Middle frontal gyrus (tissue), 1 donor: Measurements from ENCODE around the gene LMO2.

Source experiments
- DNase-seq: peaks from one replicate; pipeline ENCODE4 v3.0.0-alpha.2; 2015; ENCODE audit warnings: low spot score; ENCODE audit errors: extremely low spot score

LMO2 gene

DNA sequence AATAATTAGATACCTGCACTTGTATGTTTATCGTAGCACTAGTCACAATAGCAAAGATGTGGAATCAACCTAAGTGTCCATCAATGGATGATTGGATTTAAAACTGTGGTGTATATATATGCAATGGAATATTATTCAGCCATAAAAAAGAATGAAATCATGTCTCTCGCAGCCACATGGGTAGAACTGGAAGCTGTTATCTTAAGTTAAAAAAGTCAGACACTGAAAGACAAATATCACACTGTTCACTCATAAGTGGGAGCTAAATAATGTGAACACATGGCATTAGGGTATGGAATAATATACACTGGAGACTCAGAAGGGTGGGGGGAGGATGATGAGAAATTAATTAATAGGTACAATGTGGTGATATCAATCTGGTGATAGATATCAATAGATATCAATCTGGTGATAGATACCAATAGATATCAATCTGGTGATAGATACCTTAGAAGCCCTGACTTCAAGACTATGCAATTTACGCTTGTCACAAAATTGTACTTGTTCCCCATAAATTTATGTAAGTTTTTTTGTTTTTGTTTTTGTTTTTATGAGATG lies 2.0 kb downstream of the LMO2 start:
- DNase-seq: no peak

- no peak for DNase-seq
Observed at GRCh38 chr11:33889296-33889695, 2.6 kb downstream of the LMO2 start.

- DNase-seq: no peak
Observed at GRCh38 chr11:33887886-33888285, 4.0 kb downstream of the LMO2 start.

DNA sequence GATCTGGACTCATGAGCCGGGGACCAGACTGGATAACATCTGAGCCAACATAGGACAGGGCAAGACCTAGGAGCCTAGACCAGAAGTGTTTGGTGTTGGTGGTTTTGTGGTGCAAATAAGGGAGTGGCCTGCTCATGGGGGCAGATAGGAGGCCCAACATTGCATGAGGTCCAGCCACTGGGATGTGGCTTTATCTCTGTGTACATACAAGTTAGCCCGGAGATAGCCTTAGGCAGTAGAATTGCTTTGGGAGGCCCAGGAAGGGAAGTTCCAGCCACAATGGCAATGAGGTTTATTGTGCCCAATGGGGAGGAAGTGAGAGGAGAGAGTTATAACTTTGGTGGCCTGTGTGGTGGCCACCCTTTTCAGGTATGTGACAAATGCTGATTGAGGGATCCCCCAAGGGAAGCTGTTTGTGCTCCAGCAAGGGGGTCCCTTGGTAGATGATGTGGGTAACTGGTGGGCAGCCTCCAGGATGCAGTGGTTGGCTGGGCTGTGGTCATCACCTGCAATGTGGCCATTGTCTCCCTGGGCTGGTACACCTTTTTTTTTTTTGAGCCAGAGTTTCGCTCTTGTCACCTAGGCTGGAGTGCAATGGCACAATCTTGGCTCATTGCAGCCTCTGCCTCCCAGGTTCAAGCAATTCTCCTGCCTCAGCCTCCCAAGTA lies 6.4 kb downstream of the LMO2 start:
- no peak for DNase-seq

GRCh38 chr11:33884601-33885000 lies 7.3 kb downstream of the LMO2 start:
- DNase-seq: no peak

GRCh38 chr11:33884035-33884434 lies 7.8 kb downstream of the LMO2 start:
- DNase-seq: no peak

DNA sequence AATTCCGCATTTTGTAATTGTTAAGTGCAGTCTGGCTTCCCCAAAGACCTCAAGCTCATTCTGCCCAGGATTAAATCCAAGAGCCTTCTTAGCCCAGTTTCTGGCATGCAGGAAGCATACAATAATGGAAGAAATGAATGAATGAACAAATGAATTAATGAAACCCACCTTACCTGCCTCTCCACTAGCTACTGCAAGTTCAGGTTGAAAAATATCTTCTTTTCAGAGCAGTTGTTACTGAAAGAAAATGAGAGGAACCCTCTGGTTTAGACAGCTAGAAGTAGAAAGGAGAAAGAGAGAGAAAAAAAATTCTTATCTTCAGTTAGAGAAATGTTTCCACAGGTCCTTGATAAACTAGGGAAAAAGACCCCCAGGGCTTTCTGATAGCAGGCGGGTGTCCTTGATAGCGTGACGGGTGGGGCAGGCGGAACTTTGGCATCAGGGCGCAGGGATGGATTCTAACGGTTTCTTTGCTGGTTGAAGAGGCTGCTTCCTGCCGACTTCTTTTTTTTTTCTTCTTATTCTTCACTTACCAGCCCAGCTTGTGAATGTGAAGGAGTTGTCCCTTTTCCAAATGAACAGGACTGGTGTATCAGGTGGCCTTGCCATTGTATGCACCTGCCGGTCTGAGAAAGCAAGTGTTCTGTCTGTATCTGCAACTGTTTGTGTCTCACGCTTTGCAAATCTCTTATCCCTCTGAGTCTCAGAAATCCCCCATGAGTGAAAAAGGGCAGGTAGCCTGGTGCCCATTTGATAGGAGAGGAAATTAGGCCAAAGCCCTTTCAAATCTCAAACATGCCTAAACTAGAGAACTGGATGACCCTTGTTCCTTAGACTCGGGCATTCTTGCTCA lies 10.0 kb downstream of the LMO2 start:
- DNase-seq: no peak

- no peak for DNase-seq
Observed at GRCh38 chr11:33880979-33881378, 10.9 kb downstream of the LMO2 start.

GRCh38 chr11:33879375-33879774 lies 12.5 kb downstream of the LMO2 start:
- no peak for DNase-seq

- no peak for DNase-seq
Observed at GRCh38 chr11:33877038-33877437, 14.8 kb downstream of the LMO2 start.

DNA sequence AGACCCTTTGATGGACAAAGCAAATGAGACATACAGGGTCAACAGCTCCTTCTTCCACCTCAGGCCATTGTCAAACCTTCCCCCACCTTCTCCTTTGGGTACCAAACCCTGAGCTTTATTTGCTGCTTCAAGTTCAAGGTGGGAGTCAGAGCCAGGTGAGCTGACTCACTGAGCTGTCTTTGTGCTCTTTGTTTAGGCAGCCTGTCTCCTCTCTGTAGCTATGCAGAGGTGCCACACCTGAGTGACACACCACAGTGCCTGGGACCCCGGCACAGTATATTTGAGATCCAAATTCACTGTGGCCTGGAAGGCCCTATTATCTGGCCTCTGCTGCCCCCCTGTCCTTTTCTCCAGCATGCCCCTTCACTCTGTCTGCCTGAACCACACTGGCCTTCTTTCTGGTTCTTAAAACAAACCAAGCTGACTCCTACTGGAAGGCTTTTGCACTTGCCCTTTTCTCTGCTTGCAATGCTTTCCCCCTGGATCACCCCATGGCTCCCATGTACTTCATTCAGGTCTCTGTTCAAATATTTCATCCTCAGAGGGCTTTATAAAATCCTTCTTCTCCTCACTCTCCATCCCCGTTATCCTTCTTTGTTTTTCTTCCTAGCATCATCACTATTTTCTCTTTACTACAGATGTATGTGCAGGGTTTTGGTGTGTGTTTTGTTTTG lies 16.1 kb downstream of the LMO2 start:
- DNase-seq: no peak

GRCh38 chr11:33874910-33875490 lies 16.9 kb downstream of the LMO2 start:
- DNase-seq: no peak

GRCh38 chr11:33874433-33874832 lies 17.4 kb downstream of the LMO2 start:
- DNase-seq: no peak

- no peak for DNase-seq
Observed at GRCh38 chr11:33869481-33870422, 22.1 kb downstream of the LMO2 start.

- no peak for DNase-seq
Observed at GRCh38 chr11:33868647-33869461, 23.0 kb downstream of the LMO2 start.

DNA sequence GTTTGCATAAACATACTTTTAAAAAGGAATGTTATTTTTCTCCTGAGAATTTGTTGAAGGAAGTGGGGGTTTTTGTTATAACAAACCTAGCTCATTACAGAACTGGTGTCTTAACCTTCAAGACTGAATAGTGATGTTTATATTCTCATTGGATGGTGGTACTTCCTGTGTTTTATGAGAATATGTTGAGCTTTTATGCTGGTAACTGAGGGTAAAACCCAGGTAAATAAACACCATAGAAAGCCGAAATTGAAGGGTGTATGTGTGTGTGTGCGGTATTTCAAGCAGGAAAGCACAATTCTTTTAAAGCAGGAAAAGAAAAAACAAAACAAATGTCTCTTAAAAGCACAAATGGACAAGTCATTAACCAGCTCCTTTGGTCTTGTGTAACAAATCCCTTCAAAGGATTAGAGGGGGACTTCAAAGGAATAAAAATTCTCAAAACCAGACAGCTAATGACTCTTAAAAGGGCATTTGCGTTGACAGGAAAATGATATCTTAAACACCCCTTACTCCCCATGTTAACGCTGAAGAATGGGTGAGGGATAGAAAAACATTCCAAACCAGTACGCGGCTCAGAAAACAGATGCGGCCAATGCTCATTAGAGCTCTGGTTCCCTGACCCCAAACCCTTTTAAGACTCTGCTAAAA lies 23.8 kb downstream of the LMO2 start:
- DNase-seq: no peak

- DNase-seq: no peak
Observed at GRCh38 chr11:33867561-33867960, 24.3 kb downstream of the LMO2 start.

GRCh38 chr11:33866936-33867335 lies 24.9 kb downstream of the LMO2 start:
- DNase-seq: no peak

DNA sequence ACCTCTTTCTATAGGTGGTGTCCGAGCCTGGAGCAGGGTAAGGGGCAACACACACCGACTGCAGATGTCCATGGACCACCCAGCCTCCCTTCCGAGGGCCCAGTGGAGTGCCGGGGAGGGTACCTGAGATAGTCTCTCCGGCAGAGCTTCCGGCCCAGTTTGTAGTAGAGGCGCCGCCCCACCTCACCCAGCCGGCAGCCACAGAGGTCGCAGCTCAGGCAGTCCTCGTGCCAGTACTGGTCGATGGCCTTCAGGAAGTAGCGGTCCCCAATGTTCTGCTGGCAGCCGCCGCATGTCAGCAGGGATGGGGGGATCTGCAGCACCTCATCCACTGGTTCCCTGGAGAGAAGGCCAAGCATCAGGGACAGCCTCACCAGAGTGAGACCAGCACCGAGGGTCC lies 27.4 kb downstream of the LMO2 start:
- DNase-seq: no peak
